Measurements from ENCODE around the gene MEMO1.
"Not testable (repeated sequence)": the region's sequence is repeated elsewhere in the genome, so short reads cannot be mapped to it uniquely, and the experiment has no call there.

MEMO1 gene

DNA sequence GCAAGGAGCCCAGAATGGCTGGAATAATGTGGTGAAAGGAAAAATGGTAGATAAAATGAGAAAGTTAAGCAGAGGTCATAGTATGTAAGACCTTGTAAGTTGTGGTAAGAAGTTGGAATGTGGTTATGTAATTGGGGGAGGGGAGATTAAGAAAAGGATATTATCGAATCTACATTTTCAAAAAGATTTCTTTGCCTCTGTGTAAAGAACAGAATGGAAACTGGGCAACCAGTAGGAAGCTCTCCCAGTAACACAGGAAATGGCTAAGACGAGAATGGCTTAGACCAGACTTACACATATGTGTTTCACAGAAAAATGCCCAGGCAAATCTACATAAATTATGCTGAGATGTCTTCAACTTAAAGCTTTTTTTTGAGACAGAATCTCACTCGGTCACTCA lies 13.2 kb downstream of the MEMO1 start:
- DNase-seq = peak in 1 of 2 experiments; percentile 23

DNA sequence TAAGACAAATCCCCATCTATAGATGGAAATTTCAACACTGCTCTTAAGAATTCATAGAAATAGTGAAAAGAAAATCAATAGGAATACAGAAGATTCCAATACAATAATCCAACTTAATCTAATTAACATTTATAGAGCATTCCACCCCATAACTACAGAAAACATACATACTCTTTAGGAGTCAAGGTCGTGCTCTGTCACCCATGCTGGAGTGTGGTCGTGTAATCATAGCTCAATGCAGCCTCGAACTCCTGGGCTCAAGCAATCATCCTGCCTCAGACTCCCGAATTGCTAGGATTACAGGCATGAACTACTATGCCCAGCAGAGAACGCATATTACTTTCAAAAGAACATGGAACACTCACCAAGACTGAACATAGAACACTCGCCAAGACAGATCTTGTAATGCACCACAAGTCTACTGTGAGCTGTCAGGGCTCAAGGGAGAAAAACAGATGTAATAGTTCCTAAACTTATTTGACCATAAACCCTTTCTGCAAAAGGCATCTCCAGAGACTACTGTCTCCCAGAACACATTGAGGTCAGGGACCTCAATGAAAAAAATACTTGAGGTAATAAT lies 14.1 kb downstream of the MEMO1 start:
- DNase-seq = no peak

DNA sequence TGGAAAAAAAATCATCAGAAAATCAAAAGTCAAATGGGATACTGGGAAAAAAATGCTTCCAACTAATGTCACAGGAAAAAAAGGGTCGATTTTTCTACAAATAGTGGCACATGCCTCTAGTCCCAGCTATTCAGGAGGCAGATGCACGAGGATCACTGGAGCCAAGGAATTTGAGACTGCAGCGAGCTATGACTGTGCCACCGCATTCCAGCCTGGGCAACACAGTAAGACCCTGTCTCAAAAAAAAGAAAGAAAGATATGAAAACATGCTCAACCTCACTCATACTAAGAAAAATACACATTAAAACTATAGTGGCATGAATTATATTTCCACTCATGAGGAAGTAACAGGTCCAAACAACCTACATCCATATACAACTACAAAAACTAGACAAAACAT lies 17.9 kb downstream of the MEMO1 start:
- DNase-seq = no peak

DNA sequence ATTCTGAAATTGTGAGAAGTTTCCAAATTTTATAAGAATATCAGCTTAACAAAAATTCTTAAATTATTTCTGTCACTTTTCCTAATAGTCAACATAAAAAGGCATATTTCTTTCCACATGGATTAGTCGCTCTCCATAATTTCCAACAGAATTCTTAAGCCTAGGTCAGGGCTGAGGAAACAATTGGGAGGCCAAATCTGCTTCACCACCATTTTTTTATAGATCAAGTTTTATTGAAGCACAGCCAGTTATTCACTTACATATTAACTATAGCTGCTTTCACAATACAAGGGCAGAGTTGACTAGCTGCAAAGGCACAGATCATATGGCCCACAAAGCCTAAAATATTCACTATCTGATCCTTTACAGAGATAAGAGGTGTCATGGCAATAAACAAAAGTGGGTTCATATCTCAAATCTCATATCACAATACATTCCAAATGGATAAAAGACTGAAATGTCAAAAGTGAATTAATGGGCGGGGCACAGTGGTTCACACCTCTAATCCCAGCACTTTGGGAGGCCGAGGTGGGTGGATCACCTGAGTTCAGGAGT lies 18.7 kb downstream of the MEMO1 start:
- DNase-seq = no peak

DNA sequence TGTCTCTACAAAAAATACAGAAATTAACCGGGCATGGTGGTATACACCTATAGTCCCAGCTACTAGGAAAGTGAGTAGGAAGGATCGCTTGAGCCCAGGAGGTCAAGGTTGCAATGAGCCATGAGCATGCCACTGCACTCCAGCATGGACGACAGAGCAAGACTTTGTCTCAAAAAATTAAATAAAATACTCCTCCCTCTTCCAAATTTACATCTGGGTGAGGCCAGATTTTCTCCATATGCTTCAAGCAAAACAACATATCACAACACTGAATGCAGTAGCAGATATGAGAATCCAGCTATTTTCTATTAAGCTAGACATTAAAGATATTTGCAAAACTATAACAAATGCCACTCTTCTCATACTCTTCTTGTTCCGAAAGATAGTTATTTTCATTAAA lies 20.9 kb downstream of the MEMO1 start:
- no peak for DNase-seq

DNA sequence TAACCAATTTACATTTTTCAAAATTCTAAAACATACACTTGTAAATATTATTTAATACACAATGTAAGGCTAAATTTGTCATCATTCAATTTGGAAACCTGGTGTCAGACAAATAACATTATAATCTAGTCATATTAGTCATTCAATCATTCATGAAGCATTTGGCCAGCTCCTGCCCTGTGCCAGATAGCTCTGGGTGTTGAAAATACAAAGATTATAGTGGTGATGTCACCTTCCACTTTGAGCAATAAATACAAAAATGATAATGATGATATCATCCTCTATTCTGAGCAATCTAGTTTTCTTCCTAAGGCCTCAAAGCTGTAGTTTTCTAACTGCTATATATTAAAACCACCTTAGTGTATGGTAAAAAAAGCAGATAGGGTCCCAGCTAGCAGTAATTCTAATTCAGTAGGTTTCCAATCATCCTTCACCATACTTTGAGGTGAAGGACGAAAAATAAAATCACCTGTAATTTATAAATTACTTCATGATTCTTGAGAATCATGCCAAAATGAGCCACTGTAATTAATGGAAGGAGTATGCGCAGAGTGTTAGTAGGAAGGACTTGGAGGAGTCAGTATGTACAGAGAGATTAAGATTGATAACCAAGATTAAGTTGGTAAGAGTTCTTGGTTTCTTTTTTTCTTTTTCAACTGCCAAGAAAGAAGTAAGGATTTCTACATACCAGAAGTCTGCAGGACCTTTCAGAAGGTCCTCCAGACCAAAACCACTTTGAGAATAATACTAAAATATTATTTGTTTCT lies 23.2 kb downstream of the MEMO1 start:
- no peak for DNase-seq

DNA sequence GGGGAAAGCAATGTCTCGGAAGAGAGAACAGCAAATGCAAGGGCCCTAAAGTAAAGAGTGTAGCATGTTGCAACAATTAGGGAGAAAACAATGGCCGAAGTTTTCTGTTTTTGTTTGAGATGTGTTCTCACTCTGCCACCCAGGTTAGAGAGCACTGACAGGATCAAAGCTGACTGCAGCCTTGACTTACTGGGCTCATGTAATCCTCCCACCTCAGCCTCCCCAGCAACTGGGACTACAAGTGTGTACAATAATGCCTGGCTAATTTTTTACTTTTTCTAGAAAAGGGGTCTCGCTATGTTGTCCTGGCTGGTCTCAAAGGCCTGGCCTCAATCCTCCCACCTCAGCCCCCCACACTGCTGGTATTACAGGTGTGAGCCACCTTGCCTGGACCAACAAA lies 23.9 kb downstream of the MEMO1 start:
- DNase-seq = no peak

DNA sequence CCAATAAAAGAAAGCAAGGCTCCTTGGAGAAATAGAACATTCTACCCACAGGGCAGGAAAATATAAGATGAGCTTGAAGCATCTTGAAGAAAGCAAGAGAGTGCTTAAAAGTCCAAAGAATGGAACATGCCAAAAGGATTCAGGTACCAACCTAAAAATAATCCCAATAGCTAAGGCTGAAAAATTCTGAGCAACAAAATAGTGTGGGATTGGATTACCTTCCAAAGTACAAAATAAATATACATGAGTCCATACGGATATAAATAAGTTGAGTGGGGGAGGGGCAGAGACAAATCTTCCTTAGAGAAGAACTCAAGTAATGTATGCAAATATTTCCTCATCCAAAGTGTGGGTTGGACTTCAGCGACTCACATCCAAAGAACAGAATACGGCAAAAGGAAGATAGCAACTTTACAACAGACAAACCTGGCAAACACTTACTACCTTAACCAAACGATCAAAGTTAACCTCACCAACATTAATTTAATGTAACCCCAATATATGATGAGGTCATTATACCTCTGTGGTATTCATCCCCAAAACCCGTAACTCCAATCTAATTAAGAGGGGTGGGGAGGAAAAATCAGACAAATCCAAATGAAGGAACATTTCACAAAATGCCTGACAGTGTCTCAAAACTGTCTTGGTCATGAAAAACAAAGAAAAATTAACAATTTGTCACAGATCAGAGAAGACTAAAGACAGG lies 26.9 kb downstream of the MEMO1 start:
- DNase-seq = no peak

DNA sequence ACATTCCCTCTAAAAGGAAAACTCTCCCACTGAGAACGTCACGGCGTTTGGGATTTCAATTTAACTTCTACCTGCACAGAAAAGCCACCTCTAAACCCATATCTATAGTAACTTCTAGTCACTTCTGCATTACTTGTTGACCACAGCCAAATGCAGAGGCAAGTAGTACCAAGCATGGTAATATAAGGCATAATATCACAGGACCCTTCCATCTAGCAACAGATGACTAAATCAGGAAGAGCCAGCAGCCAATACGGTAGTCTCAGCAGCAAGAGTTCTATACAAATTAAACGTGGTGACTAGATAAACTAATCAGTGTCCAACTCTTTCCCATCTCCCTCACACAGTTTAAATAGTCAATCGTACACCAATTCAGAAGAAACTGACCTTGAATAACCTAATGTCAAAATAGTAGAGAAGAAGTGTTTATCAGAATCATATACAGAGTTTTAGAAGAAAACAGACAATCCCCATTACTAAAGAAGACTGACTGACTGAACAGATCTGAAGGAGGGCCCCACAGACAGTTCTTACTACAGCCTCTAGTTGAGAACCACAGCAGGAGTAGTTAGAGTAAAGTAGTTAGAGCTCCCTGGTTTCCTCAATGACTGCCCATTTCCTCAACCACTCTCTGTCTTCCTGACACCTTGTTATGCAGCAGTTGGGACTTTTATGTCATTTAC lies 30.0 kb downstream of the MEMO1 start:
- peak; percentile 77 to 85 for DNase-seq

DNA sequence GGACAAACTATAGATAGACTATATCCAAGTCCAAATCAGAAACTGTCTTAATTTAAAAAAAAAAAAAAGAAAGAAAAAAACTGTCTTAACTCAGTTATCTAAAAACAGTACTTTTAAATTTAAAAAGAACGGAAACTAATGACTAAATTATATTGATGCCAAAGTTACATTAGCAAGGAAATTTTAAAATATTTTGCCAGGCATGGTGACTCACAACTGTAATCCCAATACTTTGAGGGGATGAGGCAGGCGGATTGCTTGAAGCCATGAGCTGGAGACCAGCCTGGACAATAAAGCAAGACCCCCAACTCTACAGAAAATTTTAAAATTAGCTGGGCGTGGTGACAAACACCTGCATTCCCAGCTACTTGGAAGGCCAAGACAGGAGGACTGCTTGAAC lies 30.9 kb downstream of the MEMO1 start:
- DNase-seq = no peak

DNA sequence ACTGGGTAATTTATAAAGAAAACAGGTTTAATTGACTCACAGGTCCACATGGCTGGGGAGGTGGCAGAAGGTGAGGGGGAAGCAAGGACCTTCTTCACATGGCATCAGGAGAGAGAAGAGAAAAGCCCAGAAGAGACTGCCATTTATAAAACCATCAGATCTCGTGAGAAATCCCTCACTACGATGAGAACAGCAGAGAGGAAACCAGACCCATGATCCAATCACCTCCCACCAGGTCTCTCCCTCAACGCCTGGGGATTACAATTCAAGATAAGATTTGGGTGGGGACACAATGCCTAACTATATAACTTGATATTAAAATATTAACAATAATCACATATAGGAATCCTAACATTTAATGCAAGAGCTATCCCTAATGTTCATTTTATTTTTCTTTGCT lies 31.8 kb downstream of the MEMO1 start:
- no peak for DNase-seq

DNA sequence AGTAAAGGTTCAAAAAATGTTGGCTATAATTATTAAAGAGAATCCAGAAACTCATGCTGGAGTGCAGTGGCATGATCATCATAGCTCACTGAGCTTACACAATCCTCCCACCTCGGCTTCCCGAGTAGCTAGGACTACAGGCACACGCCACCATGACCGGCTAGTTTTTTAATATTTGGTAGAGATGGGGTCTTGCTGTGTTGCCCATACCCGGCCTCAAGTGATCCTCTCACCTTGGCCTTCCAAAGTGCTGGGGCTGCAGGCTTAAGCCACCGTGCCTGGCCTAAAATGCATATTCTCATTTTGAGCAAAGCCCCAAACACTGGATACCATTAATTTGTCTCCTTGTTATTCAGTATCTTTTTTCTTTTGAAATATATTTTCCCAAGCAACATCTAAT lies 32.4 kb downstream of the MEMO1 start:
- no peak for DNase-seq

DNA sequence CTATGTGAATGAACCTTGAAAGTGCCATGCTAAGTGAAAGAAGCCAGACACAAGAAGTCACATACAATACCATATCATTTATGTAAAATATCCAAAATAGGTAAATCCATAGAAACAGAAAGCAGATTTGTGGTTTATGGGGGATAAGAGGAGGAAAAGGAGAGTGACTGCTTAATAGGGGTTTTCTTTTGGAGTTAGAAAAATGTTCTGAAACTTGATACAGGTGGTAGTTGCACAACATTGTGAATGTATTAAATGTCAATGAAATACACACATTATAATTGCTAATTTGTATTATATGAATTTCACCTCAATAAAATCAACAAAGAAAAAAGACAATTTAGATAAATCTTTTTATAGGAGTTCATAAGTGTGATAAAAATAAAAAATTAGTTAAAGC lies 37.1 kb downstream of the MEMO1 start:
- DNase-seq = no peak

DNA sequence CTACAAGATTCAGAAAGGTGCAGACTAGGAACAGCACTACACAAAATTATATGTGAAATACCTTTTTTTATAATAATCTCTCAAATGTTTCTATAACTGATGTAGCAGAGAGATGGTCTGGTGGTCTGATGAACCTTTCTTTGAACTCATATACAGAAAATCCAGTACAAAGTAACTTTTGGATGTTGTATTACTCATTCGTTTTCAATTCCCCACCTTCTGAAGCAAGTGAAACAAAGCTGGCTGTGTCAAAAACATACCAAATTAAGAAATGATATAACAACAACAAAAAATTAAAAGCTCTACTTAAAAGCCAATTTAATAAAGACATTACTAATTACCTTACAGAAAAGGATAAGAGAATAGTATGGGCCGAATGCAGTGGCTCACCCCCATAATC lies 38.7 kb downstream of the MEMO1 start:
- no peak for DNase-seq

DNA sequence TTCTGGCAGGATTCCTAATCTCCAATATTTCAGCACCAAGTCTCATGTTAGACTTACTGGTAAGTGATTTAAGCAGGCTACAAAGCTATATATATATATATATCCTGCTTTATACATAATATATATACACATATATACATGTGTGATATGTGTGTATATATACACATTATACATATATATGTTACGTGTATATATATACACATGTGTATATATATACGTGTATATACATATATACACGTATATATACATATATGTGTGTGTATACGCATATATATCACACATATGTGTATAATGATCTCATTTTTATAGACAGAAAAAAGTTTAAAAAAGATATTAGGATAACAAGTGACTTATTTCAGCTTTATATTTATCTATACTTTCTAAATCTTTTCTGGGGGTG lies 41.6 kb downstream of the MEMO1 start:
- no peak for DNase-seq

DNA sequence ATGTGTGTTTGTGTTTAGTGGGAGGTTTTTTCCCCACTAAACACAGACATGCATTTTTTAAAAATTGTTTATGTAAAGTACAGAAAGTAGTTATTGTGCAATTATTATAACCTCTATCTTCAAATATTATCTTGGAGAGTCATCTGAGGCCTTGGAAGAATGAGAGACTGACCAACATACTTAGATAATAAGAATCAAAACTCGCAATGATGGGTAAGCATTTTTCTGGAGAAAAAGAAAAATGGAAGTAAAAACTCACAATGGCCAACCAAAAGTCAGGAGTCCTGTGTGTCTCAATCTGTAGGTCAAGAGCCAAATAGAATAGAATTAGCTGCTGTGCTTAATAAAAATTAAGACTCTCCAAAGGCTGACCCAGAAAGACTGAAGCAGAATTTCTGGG lies 43.0 kb downstream of the MEMO1 start:
- DNase-seq = no peak

DNA sequence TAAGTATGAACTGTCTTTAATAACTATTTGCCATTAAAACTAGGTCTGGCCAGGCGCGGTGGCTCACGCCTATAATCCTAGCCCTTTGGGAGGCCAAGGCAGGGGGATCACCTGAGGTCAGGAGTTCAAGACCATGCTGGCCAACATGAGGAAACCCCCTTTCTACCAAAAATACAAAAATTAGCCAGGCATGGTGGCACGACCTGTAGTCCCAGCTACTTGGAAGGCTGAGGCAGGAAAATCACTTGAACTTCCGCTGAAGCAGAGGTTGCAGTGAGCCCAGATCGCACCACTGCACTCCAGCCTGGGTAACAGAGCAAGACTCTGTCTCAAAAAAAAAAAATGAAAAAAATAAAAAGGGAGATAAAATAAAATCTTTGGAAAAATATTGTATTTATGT lies 44.4 kb downstream of the MEMO1 start:
- DNase-seq = not testable (repeated sequence)

DNA sequence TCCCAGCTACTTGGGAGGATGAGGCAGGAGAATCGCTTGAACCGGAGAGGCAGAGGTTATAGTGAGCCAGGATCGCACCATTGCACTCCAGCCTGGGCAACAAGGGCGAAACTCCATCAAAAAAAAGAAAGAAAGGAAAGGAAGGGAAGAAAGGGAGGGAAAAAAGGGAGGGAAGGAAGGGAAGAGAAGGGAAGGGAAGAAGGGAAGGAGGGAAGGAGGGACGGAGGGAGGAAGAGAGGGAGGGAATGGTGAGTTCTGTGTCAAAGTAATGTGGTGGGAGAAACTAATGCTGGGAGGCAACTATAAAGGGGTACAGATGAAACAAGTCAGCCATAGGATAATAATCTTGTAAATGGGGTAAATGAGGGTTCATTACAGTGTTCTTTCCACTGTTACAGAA lies 45.7 kb downstream of the MEMO1 start:
- no peak for DNase-seq

DNA sequence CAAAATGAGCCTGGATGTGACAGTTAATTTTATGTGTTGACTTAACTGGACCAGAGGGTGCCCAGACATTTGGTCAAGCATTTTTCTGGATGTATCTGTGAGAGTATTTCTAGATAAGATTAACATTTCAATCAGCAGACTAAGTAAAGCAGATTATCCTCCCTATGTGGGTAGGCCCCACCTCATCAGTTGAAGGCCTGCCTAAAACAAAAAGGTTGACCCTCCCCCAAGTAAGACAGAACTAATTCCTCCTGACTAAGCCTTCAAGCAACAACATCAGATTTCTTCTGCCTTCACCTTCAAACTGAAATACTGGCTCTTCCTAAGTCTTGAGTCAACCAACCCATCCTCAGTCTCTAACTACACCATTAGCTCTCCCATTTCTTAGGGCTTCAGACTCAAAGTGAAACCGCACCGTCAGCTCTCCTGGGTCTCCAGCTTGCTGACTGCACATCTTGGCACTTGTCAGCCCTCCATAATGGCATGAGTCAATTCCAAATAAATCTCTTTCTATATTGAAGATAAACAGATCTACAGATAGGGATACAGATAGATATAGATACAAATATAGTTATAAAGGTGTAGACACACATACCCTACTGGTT lies 47.9 kb downstream of the MEMO1 start:
- DNase-seq = no peak

DNA sequence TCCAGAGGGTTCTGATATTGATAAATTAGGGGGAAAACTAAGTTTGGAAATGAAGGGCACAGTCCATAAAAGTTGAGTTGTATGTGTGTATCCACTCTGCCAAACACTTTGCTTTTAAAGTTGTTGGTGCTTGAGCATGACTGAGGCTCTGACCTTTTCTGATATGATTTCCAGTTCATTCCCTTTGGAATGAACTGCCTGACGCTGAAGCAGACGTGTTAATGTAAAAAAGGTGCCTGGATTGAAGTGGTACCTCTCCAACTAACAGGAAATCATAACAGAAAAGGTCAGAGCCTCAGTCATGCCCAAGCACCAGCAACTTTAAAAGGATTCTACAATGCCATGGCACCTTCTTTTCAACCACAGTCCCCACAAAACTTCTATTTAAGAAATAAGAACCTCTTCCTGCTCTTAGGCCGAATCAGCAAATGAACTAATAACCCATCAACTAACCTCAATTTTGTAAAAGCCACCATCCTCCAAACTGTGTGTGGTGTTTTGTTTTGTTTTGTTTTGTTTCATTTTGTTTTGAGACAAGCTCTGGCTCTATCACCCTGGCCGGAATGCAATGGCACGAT lies 52.6 kb downstream of the MEMO1 start:
- DNase-seq = no peak

DNA sequence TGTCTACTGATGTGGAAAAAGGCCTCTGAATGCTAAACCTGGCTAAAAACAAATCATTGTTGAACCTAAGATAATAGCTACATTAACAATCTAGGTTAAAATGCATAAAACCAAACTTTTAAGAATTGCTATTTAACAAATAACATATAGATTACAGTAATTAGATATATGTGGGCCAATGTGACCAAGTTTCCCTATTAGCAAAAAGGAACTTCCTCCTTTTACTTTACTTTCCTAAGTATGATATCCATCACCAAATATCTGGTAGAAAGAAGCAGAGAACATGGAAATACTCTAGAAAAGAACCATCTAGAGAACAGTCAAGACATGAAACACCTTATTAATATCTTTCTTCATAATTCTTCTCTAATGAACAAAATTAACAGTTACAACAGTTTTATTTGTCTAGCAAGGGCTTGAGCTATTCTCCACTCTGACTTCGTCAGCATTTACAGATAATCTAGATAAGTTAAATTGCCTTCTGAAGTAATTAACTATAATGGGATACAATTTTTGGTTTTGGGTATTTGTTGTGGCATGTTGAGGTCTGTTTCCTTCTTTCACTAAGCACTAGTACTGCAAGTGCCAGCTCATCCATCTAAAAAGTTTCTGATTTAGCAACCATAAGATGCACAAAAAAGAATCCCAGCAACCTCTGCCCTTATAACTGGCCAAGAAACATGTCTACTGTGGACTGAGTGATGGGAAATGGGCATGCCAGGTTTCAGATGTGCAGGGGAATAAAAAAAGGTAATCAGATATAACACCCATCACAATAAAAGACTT lies 53.3 kb downstream of the MEMO1 start:
- DNase-seq = no peak

DNA sequence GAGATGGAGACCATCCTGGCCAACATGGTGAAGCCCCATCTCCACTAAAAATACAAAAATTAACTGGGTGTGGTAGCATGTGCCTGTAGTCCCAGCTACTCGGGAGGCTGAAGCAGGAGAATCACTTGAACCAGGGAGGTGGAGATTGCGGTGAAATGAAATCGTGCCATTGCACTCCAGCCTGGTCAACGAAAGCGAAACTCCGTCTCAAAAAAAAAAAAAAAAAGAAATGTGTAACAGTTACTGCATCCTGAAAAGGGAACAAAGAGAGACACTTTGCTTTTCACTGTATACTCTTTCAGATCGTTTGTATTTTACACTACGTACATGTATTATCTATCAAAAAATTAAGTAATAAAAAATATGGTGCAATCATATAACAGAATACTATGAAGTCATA lies 53.9 kb downstream of the MEMO1 start:
- DNase-seq = not testable (repeated sequence)
